ENCODE measurements around the gene ATM. TPM values are rescaled to one million over a fixed set of nuclear protein-coding genes. Genes with fewer than 3 reads are reported as not detected.

ATM gene
- total and polyA plus RNA-seq, 2 donors (not counting 3 experiments of a cell fraction or from before 2014, with no cell fraction given), result 11.8 to 49.7 TPM

GRCh38 chr11:108324587-108324986 is 101.7 kb downstream of the ATM start:
- Histone ChIP-seq H3K9me1 (replicated peaks; ENCODE audit: control insufficient read depth, extremely low read depth, insufficient read depth, low read length) (no peaks in the 10 kb centered on the region), H3K4me1 (ENCODE audit: control insufficient read depth, extremely low read depth, insufficient read depth, low read length) (no peaks in the 10 kb centered on the region), H3K79me2 (ENCODE audit: control insufficient read depth, insufficient read depth, low read length) (no peaks in the 10 kb centered on the region), H4K20me1 (replicated peaks; ENCODE audit: control insufficient read depth, extremely low read depth, insufficient read depth, low read length) (no peaks in the 10 kb centered on the region), H3K27ac (ENCODE audit: insufficient read depth, low read depth, low read length) (no peak overlapping the region), H3K27me3 (ENCODE audit: control insufficient read depth in 2 of 2, insufficient read depth in 2 of 2, low read length in 2 of 2) (no peaks in the 10 kb centered on the region), H2AFZ (ENCODE audit: low read depth, low read length) (no peak overlapping the region), H3K9ac (replicated peaks; ENCODE audit: extremely low read depth, insufficient read depth, low read length) (no peak overlapping the region), H3K4me2 (ENCODE audit: insufficient read depth, low read length) (no peak overlapping the region), H3K36me3 (ENCODE audit: control insufficient read depth in 2 of 2, extremely low read depth in 1 of 2, insufficient read depth in 2 of 2, low read length in 2 of 2) (no peaks in the 10 kb centered on the region), H3K4me3 (replicated peaks in 1 of 3; ENCODE audit: insufficient read depth in 1 of 3, low read depth in 1 of 3, low read length in 3 of 3) (no peak overlapping the region), H3K9me3 (replicated peaks; ENCODE audit: control insufficient read depth, insufficient read depth, low read length) (no peaks in the 10 kb centered on the region)
- TF ChIP-seq POLR2AphosphoS5 (IDR thresholded peaks at IDR 0.05; ENCODE audit: insufficient read depth, low read depth, low read length) (no peak), POLR2A (IDR thresholded peaks at IDR 0.05; ENCODE audit: low read depth, low read length) (no peak), GATA2 (IDR thresholded peaks at IDR 0.05; ENCODE audit: insufficient read depth, insufficient read length, low read depth, low read length) (no peak), MAX (IDR thresholded peaks at IDR 0.05; ENCODE audit: insufficient read depth, insufficient read length) (no peak), EZH2 (IDR thresholded peaks at IDR 0.05; ENCODE audit: borderline replicate concordance, low read depth, low read length, severe bottlenecking) (no peak), FOS (IDR thresholded peaks at IDR 0.05; ENCODE audit: borderline replicate concordance, insufficient read depth, low read length) (no peak), MYC (IDR thresholded peaks at IDR 0.05; ENCODE audit: low read depth, low read length) (no peak)
- dilution Hi-C loops (cut with MboI; ENCODE audit: extremely low pct_ligation_motif_present, low sequenced_read_pairs), result no loop called here
- ChIA-PET POLR2A (no interaction called here), CTCF (no interaction called here)
- BruUV-seq (replicated peaks), result no TSS peak
- DNase-seq (ENCODE audit: low read depth, low spot score) (no peak), FAIRE-seq (no peak)
- intact Hi-C loops (cut with micrococcal nuclease), result loop anchor here (5.0 to 10.0 kb wide), 2 partner anchors 102 to 320 kb away; partner anchors contain the start of genes ATM and NPAT

- Histone ChIP-seq H4K20me1 (replicated peaks; ENCODE audit: control insufficient read depth, extremely low read depth, insufficient read depth, low read length) (no peaks in the 10 kb centered on the region), H2AFZ (ENCODE audit: low read depth, low read length) (no peak overlapping the region), H3K9me3 (replicated peaks; ENCODE audit: control insufficient read depth, insufficient read depth, low read length) (no peaks in the 10 kb centered on the region), H3K4me1 (ENCODE audit: control insufficient read depth, extremely low read depth, insufficient read depth, low read length) (no peaks in the 10 kb centered on the region), H3K27ac (ENCODE audit: insufficient read depth, low read depth, low read length) (no peak overlapping the region), H3K9me1 (replicated peaks; ENCODE audit: control insufficient read depth, extremely low read depth, insufficient read depth, low read length) (no peaks in the 10 kb centered on the region), H3K9ac (replicated peaks; ENCODE audit: extremely low read depth, insufficient read depth, low read length) (no peak overlapping the region), H3K79me2 (ENCODE audit: control insufficient read depth, insufficient read depth, low read length) (no peaks in the 10 kb centered on the region), H3K4me3 (replicated peaks in 1 of 3; ENCODE audit: insufficient read depth in 1 of 3, low read depth in 1 of 3, low read length in 3 of 3) (no peak overlapping the region), H3K36me3 (ENCODE audit: control insufficient read depth in 2 of 2, extremely low read depth in 1 of 2, insufficient read depth in 2 of 2, low read length in 2 of 2) (peaks cover 2 to 3% of the 10 kb centered on the region in 2 experiments), H3K27me3 (ENCODE audit: control insufficient read depth in 2 of 2, insufficient read depth in 2 of 2, low read length in 2 of 2) (no peaks in the 10 kb centered on the region), H3K4me2 (ENCODE audit: insufficient read depth, low read length) (no peak overlapping the region)
- dilution Hi-C loops (cut with MboI; ENCODE audit: extremely low pct_ligation_motif_present, low sequenced_read_pairs) (no loop called here), intact Hi-C loops (cut with micrococcal nuclease) (no loop called here)
- ChIA-PET CTCF (interaction anchor here (2.3 kb wide), 1 partner anchor 10 kb away, joined by 8 read pairs; no protein-coding TSS in a partner anchor), POLR2A (no interaction called here)
- BruUV-seq (replicated peaks), result no TSS peak
- TF ChIP-seq POLR2A (IDR thresholded peaks at IDR 0.05; ENCODE audit: low read depth, low read length) (no peak), POLR2AphosphoS5 (IDR thresholded peaks at IDR 0.05; ENCODE audit: insufficient read depth, low read depth, low read length) (no peak), GATA2 (IDR thresholded peaks at IDR 0.05; ENCODE audit: insufficient read depth, insufficient read length, low read depth, low read length) (no peak), FOS (IDR thresholded peaks at IDR 0.05; ENCODE audit: borderline replicate concordance, insufficient read depth, low read length) (no peak), MAX (IDR thresholded peaks at IDR 0.05; ENCODE audit: insufficient read depth, insufficient read length) (no peak), JUN (IDR thresholded peaks at IDR 0.05; ENCODE audit: borderline replicate concordance, insufficient read depth, insufficient read length, low read depth) (no peak), MYC (IDR thresholded peaks at IDR 0.05; ENCODE audit: low read depth, low read length) (no peak), EZH2 (IDR thresholded peaks at IDR 0.05; ENCODE audit: borderline replicate concordance, low read depth, low read length, severe bottlenecking) (no peak), CTCF (IDR thresholded peaks at IDR 0.05; ENCODE audit: extremely low read depth in 1 of 2, insufficient read depth in 1 of 2, low read depth in 1 of 2, low read length in 2 of 2) (no peak)
- no peak for DNase-seq (ENCODE audit: low read depth, low spot score)
- no peak for FAIRE-seq
Measured at GRCh38 chr11:108333403-108333899, 110.6 kb downstream of the ATM start.
